T-helper 2 cell treated with Interferon-gamma antibody and Interleukin-4, amounts not matched to agents 100 ng/mL and 5 ng/mL, for 36 hours (primary cell): Measurements from ENCODE around the gene TTYH1. TPM values are rescaled to one million over a fixed set of nuclear protein-coding genes. Genes with fewer than 3 reads are reported as not detected.

Experiments
- intact Hi-C: fragments of 100-400 bp; cut with micrococcal nuclease; formaldehyde crosslinking; loops from one replicate; pipeline ENCODE4 v1.15.1; 2023
- total RNA-seq: library from RNA; stranded (reverse); gene quantifications from 2 replicates; pipeline ENCODE4 v1.2.3, GENCODE V29; 2022

The TTYH1 gene
- total RNA-seq, 1 donor from 2014 or later: 0.80 TPM

DNA sequence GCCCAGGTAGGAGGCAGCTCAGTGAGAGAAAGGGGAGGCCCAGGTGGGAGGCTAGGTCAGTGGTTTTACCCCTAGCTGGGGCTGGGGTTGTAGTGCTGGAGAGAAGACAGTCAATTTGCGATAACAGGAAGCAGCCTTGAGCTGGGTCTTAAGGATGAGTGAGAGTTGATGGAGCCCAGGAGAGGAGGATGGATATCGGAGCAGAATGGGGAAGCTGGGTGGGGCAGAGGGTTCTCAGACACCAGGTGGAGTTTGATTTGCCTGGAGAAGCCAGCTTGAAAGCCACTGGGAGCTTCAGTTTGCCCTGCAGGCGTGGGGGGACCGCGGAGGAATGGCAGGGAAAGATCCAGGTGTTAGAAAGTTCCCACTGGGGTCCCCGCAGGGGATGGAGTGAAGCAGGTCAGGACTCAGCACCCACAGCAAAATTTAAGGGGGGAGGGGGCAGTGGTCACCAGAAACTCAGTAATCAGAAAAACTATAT, 58.7 kb downstream of the TTYH1 start:
- intact Hi-C loops: no loop called here

DNA sequence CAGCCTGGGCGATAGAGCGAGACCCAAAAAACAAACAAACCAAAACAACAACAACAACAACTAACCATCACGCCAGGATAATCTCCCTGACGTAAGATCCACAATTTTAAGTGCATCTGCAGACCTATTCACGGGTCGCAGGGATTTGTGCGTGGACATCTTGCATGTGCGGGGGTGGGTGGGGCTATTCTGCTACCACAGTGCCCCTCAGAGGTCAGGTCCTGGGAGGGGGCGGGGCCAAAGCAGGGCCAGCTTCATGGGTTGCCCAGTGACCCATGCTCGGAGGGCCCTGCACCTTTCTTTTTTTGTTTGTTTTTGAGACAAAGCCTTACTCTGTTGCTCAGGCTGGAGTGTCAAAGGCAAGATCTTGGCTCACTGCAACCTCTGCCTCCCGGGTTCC, 60.4 kb downstream of the TTYH1 start:
- intact Hi-C loops: no loop called here

GRCh38 chr19:54477650-54478049, 62.4 kb downstream of the TTYH1 start:
- intact Hi-C loops: no loop called here

DNA sequence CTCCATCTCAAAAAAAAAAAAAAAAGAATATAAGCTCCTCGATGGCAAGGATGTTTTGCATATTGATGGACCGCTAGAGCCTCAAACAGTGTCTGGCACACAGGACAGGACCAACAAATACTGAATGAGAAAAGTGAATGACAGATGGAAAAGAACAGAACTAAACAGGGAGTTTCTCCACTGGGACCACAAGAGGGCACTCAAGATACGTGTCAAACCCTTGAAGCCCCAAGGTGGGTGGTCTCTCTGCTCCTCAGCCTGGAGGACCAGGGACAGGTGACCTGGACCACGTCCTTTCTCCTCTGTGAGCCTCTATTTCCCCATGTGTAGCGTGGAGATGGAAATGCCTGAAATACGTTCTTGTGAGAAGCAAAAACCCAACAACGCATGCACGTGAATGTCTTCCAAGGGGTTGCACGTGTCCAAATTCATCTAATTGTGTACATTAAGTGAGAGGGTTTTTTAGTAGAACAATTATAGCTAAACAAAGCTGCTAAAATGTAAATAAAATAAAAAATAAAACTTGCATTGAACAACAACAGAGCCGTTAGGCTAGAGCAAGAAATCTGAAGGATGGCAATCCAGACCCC, 63.5 kb downstream of the TTYH1 start:
- intact Hi-C loops: no loop called here

DNA sequence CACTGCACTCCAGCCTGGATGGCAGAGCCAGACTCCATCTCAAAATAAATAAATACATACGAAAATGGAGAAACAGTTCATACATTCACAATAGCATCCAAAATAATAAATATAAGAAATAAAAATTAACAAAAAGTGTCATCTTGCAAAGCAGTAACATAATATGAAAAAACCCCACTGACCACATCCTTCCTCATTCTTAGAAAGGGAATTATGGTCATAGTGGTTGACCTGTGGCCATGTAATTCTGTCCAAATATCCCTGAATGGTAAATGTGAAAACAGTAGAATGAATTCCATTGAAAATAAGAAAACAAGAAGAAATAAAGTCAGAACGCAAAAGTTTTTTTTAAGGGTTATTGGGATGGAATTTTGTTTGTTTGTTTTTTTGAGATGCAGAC, 64.8 kb downstream of the TTYH1 start:
- intact Hi-C loops: no loop called here

GRCh38 chr19:54481326-54481930, 66.2 kb downstream of the TTYH1 start:
- intact Hi-C loops: loop anchor here (1.0 kb wide), 1 partner anchor 195 kb away; no protein-coding TSS in a partner anchor

- intact Hi-C loops: loop anchor here (2.0 kb wide), 1 partner anchor 14 kb away; no protein-coding TSS in a partner anchor
These were observed 67.6 kb downstream of the TTYH1 start for GRCh38 chr19:54482889-54483288.

GRCh38 chr19:54484451-54484850, 69.2 kb downstream of the TTYH1 start:
- intact Hi-C loops: no loop called here

DNA sequence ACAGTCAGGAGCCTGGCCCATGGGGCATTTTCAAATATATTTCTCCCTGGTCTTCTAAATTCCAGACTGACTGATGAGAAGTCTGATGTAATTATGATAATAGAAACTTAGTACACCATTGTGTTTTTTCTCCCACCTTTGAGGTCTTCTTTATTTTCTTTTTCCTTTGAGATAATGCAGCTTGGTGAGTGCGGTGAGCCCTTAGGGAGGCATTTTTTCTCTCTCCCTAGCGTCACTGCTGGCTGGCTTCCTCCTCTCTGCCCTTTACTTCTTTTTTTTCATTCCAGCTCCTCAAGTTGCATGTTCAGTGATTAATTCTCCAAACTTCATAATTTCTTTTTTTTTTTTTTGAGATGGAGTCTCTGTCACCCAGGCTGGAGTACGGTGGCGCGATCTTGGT, 70.6 kb downstream of the TTYH1 start:
- intact Hi-C loops: no loop called here

Other genes with a start within 250 kb of the TTYH1 start
- 3.5 and 3.9 TPM in 2 replicates for gene TMC4, start 242.3 kb upstream of the TTYH1 start, total RNA-seq
- gene MBOAT7, start 225.9 kb upstream of the TTYH1 start, total RNA-seq: 107 and 115 TPM in 2 replicates
- 7.3 and 8.9 TPM in 2 replicates for gene TSEN34, start 224.2 kb upstream of the TTYH1 start, total RNA-seq
- 1,209 and 1,241 TPM in 2 replicates for gene RPS9, start 214.6 kb upstream of the TTYH1 start, total RNA-seq
- 0.14 and 0.61 TPM in 2 replicates for gene LILRB3, start 192.5 kb upstream of the TTYH1 start, total RNA-seq
- 0.20 TPM in 1 of 2 replicates, not detected in the other for gene LILRA6, start 172.7 kb upstream of the TTYH1 start, total RNA-seq
- gene LILRB5, start 158.2 kb upstream of the TTYH1 start, total RNA-seq: not detected in 2 replicates
- not detected in 2 replicates for gene LILRB2, start 134.4 kb upstream of the TTYH1 start, total RNA-seq
- gene LILRA5, start 102.3 kb upstream of the TTYH1 start, total RNA-seq: not detected in 2 replicates
- gene LILRA4, start 76.3 kb upstream of the TTYH1 start, total RNA-seq: not detected in 2 replicates
- 81.2 and 82.9 TPM in 2 replicates for gene LAIR1, start 50.5 kb upstream of the TTYH1 start, total RNA-seq
- gene LENG8, start 33.7 kb downstream of the TTYH1 start, total RNA-seq: 201 and 215 TPM in 2 replicates
- 4.9 and 5.0 TPM in 2 replicates for gene LENG9, start 48.3 kb downstream of the TTYH1 start, total RNA-seq
- not detected in 2 replicates for gene CDC42EP5, start 57.8 kb downstream of the TTYH1 start, total RNA-seq
- 10.4 and 13.7 TPM in 2 replicates for gene LAIR2, start 87.4 kb downstream of the TTYH1 start, total RNA-seq
- not detected in 2 replicates for gene LILRA2, start 158.3 kb downstream of the TTYH1 start, total RNA-seq
- gene LILRA1, start 178.2 kb downstream of the TTYH1 start, total RNA-seq: not detected in 2 replicates
- 0.11 TPM in 1 of 2 replicates, not detected in the other for gene LILRB1, start 215.0 kb downstream of the TTYH1 start, total RNA-seq
- 0.23 and 0.30 TPM in 2 replicates for gene LILRB4, start 247.5 kb downstream of the TTYH1 start, total RNA-seq